Lung (tissue), 12 donors: ENCODE results near the gene CDC14A. TPM values are rescaled to one million over a fixed set of nuclear protein-coding genes. Genes with fewer than 3 reads are reported as not detected.

Source experiments
- ATAC-seq: fragments of 200-7000 bp; cut with Tn5 transposase; one replicate; pipeline ENCODE4 v1.9.1; 2020; ENCODE audit warnings: moderate number of reproducible peaks; ENCODE audit not compliant: insufficient read depth, low FRiP score
- DNase-seq, 3 donors: peaks; one replicate each; pipeline ENCODE4 v3.0.0-alpha.2; 2013 to 2017
- H3K27ac ChIP-seq, 2 donors: one replicate each; pipeline ENCODE4 v1.5.1; 2013; ENCODE audit warnings: mild to moderate bottlenecking in 2 of 2, moderate library complexity in 2 of 2, control low read depth in 1 of 2, inconsistent platforms in 1 of 2, low read depth in 1 of 2, low read length in 1 of 2
- H3K27me3 ChIP-seq, 3 donors: one replicate each; pipeline ENCODE4 v1.5.1; 2013; ENCODE audit warnings: low read length in 2 of 3; ENCODE audit not compliant: control insufficient read depth in 3 of 3, insufficient read depth in 3 of 3
- H3K36me3 ChIP-seq, 4 donors: one replicate each; pipeline ENCODE4 v1.5.1; 2013; ENCODE audit warnings: low read length in 4 of 4, mild to moderate bottlenecking in 1 of 4, moderate library complexity in 1 of 4; ENCODE audit not compliant: control insufficient read depth in 4 of 4, insufficient read depth in 4 of 4
- H3K4me1 ChIP-seq, 5 donors: one replicate each; pipeline ENCODE4 v1.5.1; 2013; ENCODE audit warnings: low read length in 5 of 5, mild to moderate bottlenecking in 2 of 5, moderate library complexity in 1 of 5; ENCODE audit not compliant: control insufficient read depth in 5 of 5, insufficient read depth in 5 of 5
- H3K4me3 ChIP-seq: one replicate; pipeline ENCODE4 v1.5.1; 2013; ENCODE audit warnings: mild to moderate bottlenecking, control low read depth, moderate library complexity
- H3K9ac ChIP-seq, 2 donors: one replicate each; pipeline ENCODE4 v1.5.1; 2013; ENCODE audit warnings: low read length in 2 of 2, control low read depth in 1 of 2; ENCODE audit not compliant: insufficient read depth in 1 of 2
- H3K9me3 ChIP-seq, 4 donors: one replicate each; pipeline ENCODE4 v1.5.1; 2013; ENCODE audit warnings: low read length in 3 of 4, mild to moderate bottlenecking in 1 of 4, moderate library complexity in 1 of 4; ENCODE audit not compliant: control insufficient read depth in 4 of 4, insufficient read depth in 3 of 4
- CTCF ChIP-seq: IDR thresholded peaks from 2 replicates; pipeline ENCODE4 v1.5.1; 2012; ENCODE audit warnings: mild to moderate bottlenecking; ENCODE audit errors: control extremely low read depth, extremely low read depth
- WGBS, 2 donors: extraction: QIAGEN DNeasy Blood & Tissue Kit; methylation state at CpG; one replicate each; pipeline ENCODE4 v1.1.7; 2013; 5-methylcytosine and 5-hydroxymethylcytosine counted together
- polyA plus RNA-seq, 2 donors: library from polyadenylated mRNA; stranded (reverse); fragments of 200-250 nt; gene quantifications; one replicate each; pipeline ENCODE4 v1.2.1, GENCODE V29; 2013
- total RNA-seq, 2 donors: library from RNA; depleted of rRNA in 1 of 2; stranded (reverse); fragments of >200 nt in 1 of 2; gene quantifications; one replicate each; pipeline ENCODE4 v1.2.1, GENCODE V29; 2014 to 2021
- donor health status: control.
- donor health status: control.
- donor health status: Bipolar disorder and iron deficiency.
- donor health status: healthy.
- donor health status: DM: yes; HTN: yes; CAD: no.

The CDC14A gene
- total and polyA plus RNA-seq, 4 donors, result 3.6 to 45.4 (median 12.1) TPM

- TF ChIP-seq CTCF, result no peak
- no peak overlapping the region for H3K9ac ChIP-seq
- WGBS, 2 donors, result 92 to 95% methylated on average over 2 of the region's 2 CpGs
- H3K27ac ChIP-seq, result no peak overlapping the region
- ATAC-seq (no peak), DNase-seq (no peak)
- no peaks in the 10 kb centered on the region for H3K36me3 ChIP-seq
- no peak overlapping the region for H3K4me3 ChIP-seq
- peaks cover 0 to 3% (median 0%) of the 10 kb centered on the region in 5 donors for H3K4me1 ChIP-seq
- no peaks in the 10 kb centered on the region for H3K27me3 ChIP-seq
- no peaks in the 10 kb centered on the region for H3K9me3 ChIP-seq
These were observed 10.0 kb upstream of the CDC14A start for GRCh38 chr1:100342348-100342747.

- 30 to 50% methylated on average over 3 of the region's 3 CpGs for WGBS, 2 donors
- no peaks in the 10 kb centered on the region for H3K36me3 ChIP-seq
- no peaks in the 10 kb centered on the region for H3K27me3 ChIP-seq
- TF ChIP-seq CTCF, result no peak
- peaks cover 0 to 3% (median 0%) of the 10 kb centered on the region in 5 donors for H3K4me1 ChIP-seq
- no peaks in the 10 kb centered on the region for H3K9me3 ChIP-seq
- H3K9ac ChIP-seq, result no peak overlapping the region
- ATAC-seq (no peak), DNase-seq (peak in 1 of 3 donors; percentile 38)
- H3K27ac ChIP-seq, result no peak overlapping the region
- H3K4me3 ChIP-seq, result no peak overlapping the region
These were observed 8.4 kb upstream of the CDC14A start for GRCh38 chr1:100343897-100344296.

- DNase-seq, result no peak
- 80 to 100% methylated on average over 2 of the region's 2 CpGs for WGBS, 2 donors
These were observed 7.5 kb upstream of the CDC14A start for GRCh38 chr1:100344774-100345173.

More at GRCh38 chr1:100344774-100345173, 7.5 kb upstream of the CDC14A start:
- Histone ChIP-seq H3K9ac (no peak overlapping the region), H3K27me3 (no peaks in the 10 kb centered on the region), H3K4me3 (no peak overlapping the region), H3K27ac (no peak overlapping the region), H3K4me1 (peaks cover 0 to 3% (median 0%) of the 10 kb centered on the region in 5 donors), H3K9me3 (no peaks in the 10 kb centered on the region), H3K36me3 (no peaks in the 10 kb centered on the region)
- no peak for ATAC-seq
- no peak for TF ChIP-seq CTCF
